HG03103 (cell line): ENCODE results near the gene MEIS1.
"Not testable (repeated sequence)": the region's sequence is repeated elsewhere in the genome, so short reads cannot be mapped to it uniquely, and the experiment has no call there.

Experiments
- ATAC-seq: cut with Tn5 transposase; IDR thresholded peaks from one replicate; pipeline ENCODE4 v1.9.1; 2021; ENCODE audit warnings: low read depth; ENCODE audit not compliant: unreplicated experiment

MEIS1 gene

GRCh38 chr2:66463206-66463755 lies 28.4 kb downstream of the MEIS1 start:
- ATAC-seq = no peak

- no peak for ATAC-seq
Observed at GRCh38 chr2:66464930-66465637, 30.2 kb downstream of the MEIS1 start.

- no peak for ATAC-seq
Observed at GRCh38 chr2:66466433-66466832, 31.5 kb downstream of the MEIS1 start.

- no peak for ATAC-seq
Observed at GRCh38 chr2:66467718-66468117, 32.8 kb downstream of the MEIS1 start.

GRCh38 chr2:66469214-66469902 lies 34.4 kb downstream of the MEIS1 start:
- ATAC-seq = no peak

GRCh38 chr2:66470199-66470598 lies 35.3 kb downstream of the MEIS1 start:
- ATAC-seq = no peak

GRCh38 chr2:66472225-66472843 lies 37.4 kb downstream of the MEIS1 start:
- no peak for ATAC-seq

GRCh38 chr2:66477135-66477842 lies 42.4 kb downstream of the MEIS1 start:
- ATAC-seq = no peak

- ATAC-seq = no peak
Observed at GRCh38 chr2:66478299-66478698, 43.4 kb downstream of the MEIS1 start.

GRCh38 chr2:66478731-66479316 lies 43.9 kb downstream of the MEIS1 start:
- no peak for ATAC-seq

- no peak for ATAC-seq
Observed at GRCh38 chr2:66481100-66481549, 46.2 kb downstream of the MEIS1 start.

GRCh38 chr2:66485252-66485651 lies 50.3 kb downstream of the MEIS1 start:
- ATAC-seq = not testable (repeated sequence)

GRCh38 chr2:66488946-66489345 lies 54.0 kb downstream of the MEIS1 start:
- no peak for ATAC-seq

GRCh38 chr2:66489436-66489835 lies 54.5 kb downstream of the MEIS1 start:
- ATAC-seq = no peak

- no peak for ATAC-seq
Observed at GRCh38 chr2:66490588-66491001, 55.7 kb downstream of the MEIS1 start.

- no peak for ATAC-seq
Observed at GRCh38 chr2:66494708-66495107, 59.8 kb downstream of the MEIS1 start.

GRCh38 chr2:66495788-66496640 lies 61.1 kb downstream of the MEIS1 start:
- ATAC-seq = no peak

GRCh38 chr2:66496670-66497420 lies 61.9 kb downstream of the MEIS1 start:
- ATAC-seq = no peak
